LNCAP (cell line): ENCODE data around the gene FEZ2.

Source experiments
- CTCF ChIP-seq: fragments of 450-650 bp; IDR thresholded peaks from 2 replicates; pipeline ENCODE4 v1.5.1; 2017; ENCODE audit warnings: mild to moderate bottlenecking

Gene FEZ2

GRCh38 chr2:36535099-36535498 is 62.9 kb downstream of the FEZ2 start:
- no peak for TF ChIP-seq CTCF

- no peak for TF ChIP-seq CTCF
Measured at GRCh38 chr2:36534275-36534799, 63.6 kb downstream of the FEZ2 start.

GRCh38 chr2:36530983-36531354 is 67.0 kb downstream of the FEZ2 start:
- TF ChIP-seq CTCF = no peak

GRCh38 chr2:36530178-36530982 is 67.6 kb downstream of the FEZ2 start:
- TF ChIP-seq CTCF = no peak

GRCh38 chr2:36528766-36529392 is 69.1 kb downstream of the FEZ2 start:
- no peak for TF ChIP-seq CTCF

- no peak for TF ChIP-seq CTCF
Measured at GRCh38 chr2:36528274-36528673, 69.7 kb downstream of the FEZ2 start.

GRCh38 chr2:36526226-36526625 is 71.7 kb downstream of the FEZ2 start:
- TF ChIP-seq CTCF = no peak
